Measurements from ENCODE around the gene PCYT2.

The PCYT2 gene

DNA sequence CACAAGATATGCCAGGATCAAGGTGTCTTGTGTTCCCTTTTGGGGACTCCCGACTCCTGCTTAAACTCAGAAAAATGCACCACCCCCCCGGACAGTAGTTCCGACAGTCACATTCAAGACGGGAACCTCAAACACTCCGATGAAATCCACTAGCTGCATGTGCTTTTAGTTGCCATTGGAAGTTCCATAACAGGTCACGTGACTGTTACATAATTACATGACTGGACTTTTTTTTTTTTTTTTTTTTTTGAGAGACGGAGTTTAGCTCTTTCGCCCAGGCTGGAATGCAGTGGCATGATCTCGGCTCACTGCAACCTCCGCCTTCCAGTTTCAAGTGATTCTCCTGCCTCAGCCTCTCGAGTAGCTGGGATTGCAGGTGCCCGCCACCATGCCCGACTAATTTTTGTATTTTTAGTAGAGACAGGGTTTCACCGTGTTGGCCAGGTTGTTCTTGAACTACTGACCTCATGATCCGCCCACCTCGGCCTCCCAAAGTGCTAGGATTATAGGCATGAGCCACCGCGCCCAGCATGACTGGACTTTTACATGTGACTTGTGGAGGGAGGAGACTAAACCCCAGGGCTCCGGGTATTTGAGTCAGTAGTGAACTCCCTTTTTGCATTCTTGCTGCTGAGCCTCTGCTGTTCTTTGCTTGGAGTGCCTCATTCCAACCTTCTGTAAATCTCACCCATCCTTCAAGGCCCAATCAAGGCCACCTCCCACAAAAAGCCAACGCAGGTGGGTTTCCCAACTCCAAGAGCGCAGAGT, 5.2 kb upstream of the PCYT2 start:
- TF ChIP-seq POLR2AphosphoS5 (IDR thresholded peaks at IDR 0.05; ENCODE audit: low read depth) = no peak
- TF ChIP-seq, protein P1, sequence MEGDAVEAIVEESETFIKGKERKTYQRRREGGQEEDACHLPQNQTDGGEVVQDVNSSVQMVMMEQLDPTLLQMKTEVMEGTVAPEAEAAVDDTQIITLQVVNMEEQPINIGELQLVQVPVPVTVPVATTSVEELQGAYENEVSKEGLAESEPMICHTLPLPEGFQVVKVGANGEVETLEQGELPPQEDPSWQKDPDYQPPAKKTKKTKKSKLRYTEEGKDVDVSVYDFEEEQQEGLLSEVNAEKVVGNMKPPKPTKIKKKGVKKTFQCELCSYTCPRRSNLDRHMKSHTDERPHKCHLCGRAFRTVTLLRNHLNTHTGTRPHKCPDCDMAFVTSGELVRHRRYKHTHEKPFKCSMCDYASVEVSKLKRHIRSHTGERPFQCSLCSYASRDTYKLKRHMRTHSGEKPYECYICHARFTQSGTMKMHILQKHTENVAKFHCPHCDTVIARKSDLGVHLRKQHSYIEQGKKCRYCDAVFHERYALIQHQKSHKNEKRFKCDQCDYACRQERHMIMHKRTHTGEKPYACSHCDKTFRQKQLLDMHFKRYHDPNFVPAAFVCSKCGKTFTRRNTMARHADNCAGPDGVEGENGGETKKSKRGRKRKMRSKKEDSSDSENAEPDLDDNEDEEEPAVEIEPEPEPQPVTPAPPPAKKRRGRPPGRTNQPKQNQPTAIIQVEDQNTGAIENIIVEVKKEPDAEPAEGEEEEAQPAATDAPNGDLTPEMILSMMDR (IDR thresholded peaks at IDR 0.05; ENCODE audit: insufficient read depth, low read length) = no peak
- TF ChIP-seq, protein P2, sequence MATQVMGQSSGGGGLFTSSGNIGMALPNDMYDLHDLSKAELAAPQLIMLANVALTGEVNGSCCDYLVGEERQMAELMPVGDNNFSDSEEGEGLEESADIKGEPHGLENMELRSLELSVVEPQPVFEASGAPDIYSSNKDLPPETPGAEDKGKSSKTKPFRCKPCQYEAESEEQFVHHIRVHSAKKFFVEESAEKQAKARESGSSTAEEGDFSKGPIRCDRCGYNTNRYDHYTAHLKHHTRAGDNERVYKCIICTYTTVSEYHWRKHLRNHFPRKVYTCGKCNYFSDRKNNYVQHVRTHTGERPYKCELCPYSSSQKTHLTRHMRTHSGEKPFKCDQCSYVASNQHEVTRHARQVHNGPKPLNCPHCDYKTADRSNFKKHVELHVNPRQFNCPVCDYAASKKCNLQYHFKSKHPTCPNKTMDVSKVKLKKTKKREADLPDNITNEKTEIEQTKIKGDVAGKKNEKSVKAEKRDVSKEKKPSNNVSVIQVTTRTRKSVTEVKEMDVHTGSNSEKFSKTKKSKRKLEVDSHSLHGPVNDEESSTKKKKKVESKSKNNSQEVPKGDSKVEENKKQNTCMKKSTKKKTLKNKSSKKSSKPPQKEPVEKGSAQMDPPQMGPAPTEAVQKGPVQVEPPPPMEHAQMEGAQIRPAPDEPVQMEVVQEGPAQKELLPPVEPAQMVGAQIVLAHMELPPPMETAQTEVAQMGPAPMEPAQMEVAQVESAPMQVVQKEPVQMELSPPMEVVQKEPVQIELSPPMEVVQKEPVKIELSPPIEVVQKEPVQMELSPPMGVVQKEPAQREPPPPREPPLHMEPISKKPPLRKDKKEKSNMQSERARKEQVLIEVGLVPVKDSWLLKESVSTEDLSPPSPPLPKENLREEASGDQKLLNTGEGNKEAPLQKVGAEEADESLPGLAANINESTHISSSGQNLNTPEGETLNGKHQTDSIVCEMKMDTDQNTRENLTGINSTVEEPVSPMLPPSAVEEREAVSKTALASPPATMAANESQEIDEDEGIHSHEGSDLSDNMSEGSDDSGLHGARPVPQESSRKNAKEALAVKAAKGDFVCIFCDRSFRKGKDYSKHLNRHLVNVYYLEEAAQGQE (IDR thresholded peaks at IDR 0.05; ENCODE audit: insufficient replicate concordance, low read depth) = no peak
- TF ChIP-seq SPI1 (IDR thresholded peaks at IDR 0.05; ENCODE audit: borderline replicate concordance, low read depth) = no peak
- no peak for TF ChIP-seq GABPA (IDR thresholded peaks at IDR 0.05; ENCODE audit: low read depth)
- peak overlapping the region; percentile 51 for H3K27ac ChIP-seq (replicated peaks)
- DNase-seq (ENCODE audit: low read depth in 1 of 2, low spot score in 1 of 2) = no peak
- H3K27me3 ChIP-seq (ENCODE audit: insufficient read depth, poor library complexity, severe bottlenecking) = no peaks in the 10 kb centered on the region
- peak overlapping the region; percentile 53 for H3K4me3 ChIP-seq (replicated peaks; ENCODE audit: insufficient read depth, low read length)

DNA sequence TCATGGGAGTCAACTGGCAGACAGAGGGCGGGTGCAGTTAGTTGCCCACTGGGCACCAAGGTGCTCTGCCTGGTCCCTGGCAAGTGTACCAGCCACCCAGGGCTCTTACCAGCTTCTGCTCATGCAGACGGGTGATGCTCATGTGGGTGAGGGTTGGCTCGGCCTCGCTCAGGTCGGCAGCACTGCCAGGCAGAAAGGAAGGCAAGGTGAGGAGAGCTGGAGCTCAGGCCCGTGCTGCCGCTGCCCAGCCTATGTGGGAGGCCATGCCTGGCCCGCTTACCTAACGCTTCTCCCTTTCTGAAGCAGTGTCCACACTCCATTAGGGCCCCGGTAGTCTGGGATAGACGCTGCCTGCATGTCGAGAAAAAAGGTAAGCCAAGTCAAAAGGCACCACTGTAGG, 4.1 kb upstream of the PCYT2 start:
- H3K4me3 ChIP-seq (replicated peaks; ENCODE audit: insufficient read depth, low read length) = no peak overlapping the region
- no peaks in the 10 kb centered on the region for H3K27me3 ChIP-seq (ENCODE audit: insufficient read depth, poor library complexity, severe bottlenecking)
- DNase-seq (ENCODE audit: low read depth in 1 of 2, low spot score in 1 of 2) = no peak
- TF ChIP-seq, protein P2 (IDR thresholded peaks at IDR 0.05; ENCODE audit: insufficient replicate concordance, low read depth) = no peak
- TF ChIP-seq SPI1 (IDR thresholded peaks at IDR 0.05; ENCODE audit: borderline replicate concordance, low read depth) (no peak), GABPA (IDR thresholded peaks at IDR 0.05; ENCODE audit: low read depth) (no peak)
- TF ChIP-seq, protein P1 (IDR thresholded peaks at IDR 0.05; ENCODE audit: insufficient read depth, low read length) = no peak
- no peak overlapping the region; the same call in 1 of the 2 replicates for H3K27ac ChIP-seq (replicated peaks)

DNA sequence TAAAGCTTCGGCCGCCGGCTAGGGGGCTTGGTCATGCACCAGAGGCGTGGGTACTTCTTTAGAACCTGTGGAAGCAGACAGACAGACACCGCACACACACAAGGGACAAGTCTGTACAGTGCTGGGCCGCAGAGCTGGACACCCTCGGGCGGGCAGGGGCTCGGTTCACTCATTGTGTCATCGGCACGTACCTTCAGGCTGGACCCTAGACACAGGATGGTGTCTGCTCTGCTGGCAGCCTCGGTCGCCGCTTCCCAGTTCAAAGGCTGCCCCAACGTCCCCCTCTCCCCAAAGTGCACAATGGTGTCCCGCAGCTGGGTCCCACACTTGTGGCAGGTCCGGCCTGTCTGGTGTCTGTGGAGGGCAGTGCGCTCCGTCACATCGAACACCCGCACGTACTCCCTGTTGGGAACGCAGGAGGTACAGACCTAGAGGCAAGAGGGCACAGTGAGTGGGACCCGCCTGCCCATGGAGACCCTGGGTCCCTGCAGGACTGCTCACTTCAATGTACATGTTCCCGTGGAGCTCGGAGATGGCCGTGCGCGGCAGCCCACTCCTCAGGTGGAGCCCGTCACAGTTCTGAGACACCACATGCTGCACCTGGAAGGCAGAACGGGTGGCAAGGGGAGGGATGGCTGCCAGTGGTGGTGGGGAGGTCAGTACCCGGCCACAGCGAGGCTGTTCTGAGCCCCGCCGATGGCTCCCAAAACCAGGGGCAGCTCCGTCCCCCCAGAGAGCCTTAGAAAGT, 3.1 kb upstream of the PCYT2 start:
- Histone ChIP-seq H3K27ac (replicated peaks) (no peak overlapping the region), H3K4me3 (replicated peaks; ENCODE audit: insufficient read depth, low read length) (no peak overlapping the region), H3K27me3 (ENCODE audit: insufficient read depth, poor library complexity, severe bottlenecking) (no peaks in the 10 kb centered on the region)
- TF ChIP-seq, protein P2 (IDR thresholded peaks at IDR 0.05; ENCODE audit: insufficient replicate concordance, low read depth) = no peak
- no peak for TF ChIP-seq SPI1 (IDR thresholded peaks at IDR 0.05; ENCODE audit: borderline replicate concordance, low read depth)
- TF ChIP-seq, protein P1 (IDR thresholded peaks at IDR 0.05; ENCODE audit: insufficient read depth, low read length) = no peak
- no peak for TF ChIP-seq GABPA (IDR thresholded peaks at IDR 0.05; ENCODE audit: low read depth)
- TF ChIP-seq POLR2AphosphoS5 (IDR thresholded peaks at IDR 0.05; ENCODE audit: low read depth) = no peak; the same call in 1 of the 2 replicates
- DNase-seq (ENCODE audit: low read depth in 1 of 2, low spot score in 1 of 2) = no peak

All from HL-60 (cell line).